Stimulated activated CD8-positive, alpha-beta memory T cell treated with anti-CD3 and anti-CD28 coated beads, Interleukin-15, amount 100 ng/mL, for 48 hours (primary cell): ENCODE results near the gene BIN1.

Source experiments
- DNase-seq, 2 donors: peaks; one replicate each; pipeline ENCODE4 v3.0.0-alpha.2; 2020; ENCODE audit warnings: low read depth in 2 of 2

The BIN1 gene

GRCh38 chr2:127057371-127058245, 49.3 kb downstream of the BIN1 start:
- no peak for DNase-seq

- DNase-seq = no peak
These were observed 50.2 kb downstream of the BIN1 start for GRCh38 chr2:127056631-127057370.

GRCh38 chr2:127056086-127056485, 50.9 kb downstream of the BIN1 start:
- no peak for DNase-seq

GRCh38 chr2:127055786-127056076, 51.2 kb downstream of the BIN1 start:
- no peak for DNase-seq

GRCh38 chr2:127054996-127055785, 51.8 kb downstream of the BIN1 start:
- DNase-seq = no peak

- DNase-seq = no peak
These were observed 52.4 kb downstream of the BIN1 start for GRCh38 chr2:127054604-127054930.

- no peak for DNase-seq
These were observed 53.0 kb downstream of the BIN1 start for GRCh38 chr2:127053731-127054603.

GRCh38 chr2:127052771-127053691, 53.9 kb downstream of the BIN1 start:
- DNase-seq = no peak

GRCh38 chr2:127052057-127052770, 54.7 kb downstream of the BIN1 start:
- no peak for DNase-seq

- DNase-seq = no peak
These were observed 55.6 kb downstream of the BIN1 start for GRCh38 chr2:127051116-127052056.

GRCh38 chr2:127050803-127051115, 56.2 kb downstream of the BIN1 start:
- no peak for DNase-seq

GRCh38 chr2:127049927-127050802, 56.8 kb downstream of the BIN1 start:
- peak; percentile 36 to 53 for DNase-seq

GRCh38 chr2:127048969-127049897, 57.7 kb downstream of the BIN1 start:
- DNase-seq = no peak

GRCh38 chr2:127048618-127048935, 58.4 kb downstream of the BIN1 start:
- DNase-seq = no peak

GRCh38 chr2:127047716-127048617, 59.0 kb downstream of the BIN1 start:
- DNase-seq = no peak

- DNase-seq = no peak
These were observed 59.9 kb downstream of the BIN1 start for GRCh38 chr2:127047054-127047453.
